Smooth muscle cell (in vitro differentiated cells): ENCODE results near the gene C1orf35. TPM values are rescaled to one million over a fixed set of nuclear protein-coding genes. Genes with fewer than 3 reads are reported as not detected.

Experiments
- DNase-seq: peaks from one replicate; lab custom pipeline; 2025; ENCODE audit not compliant: unreplicated experiment; lab: John Stamatoyannopoulos, UW
- H2AFZ ChIP-seq: fragments of 200-600 bp; sonication (generic); 2 replicates; pipeline ENCODE4 v1.6.0; 2016; ENCODE audit warnings: antibody characterized with exemption, low read depth, mild to moderate bottlenecking
- H3F3A ChIP-seq: fragments of 200-600 bp; sonication (generic); 2 replicates; pipeline ENCODE4 v1.6.0; 2017; ENCODE audit warnings: antibody characterized with exemption, low read depth
- H3K27ac ChIP-seq: fragments of 200-600 bp; sonication (generic); 2 replicates; pipeline ENCODE4 v1.5.1; 2016; ENCODE audit warnings: low read depth, mild to moderate bottlenecking
- H3K27me3 ChIP-seq: fragments of 200-600 bp; sonication (generic); 2 replicates; pipeline ENCODE4 v1.6.1; 2016; ENCODE audit warnings: low read depth, mild to moderate bottlenecking
- H3K36me3 ChIP-seq: fragments of 200-600 bp; sonication (generic); 2 replicates; pipeline ENCODE4 v1.5.1; 2016; ENCODE audit warnings: low read depth
- H3K4me1 ChIP-seq: fragments of 200-600 bp; sonication (generic); 2 replicates; pipeline ENCODE4 v1.5.1; 2016; ENCODE audit warnings: low read depth
- H3K4me2 ChIP-seq: fragments of 200-600 bp; sonication (generic); 2 replicates; pipeline ENCODE4 v1.6.0; 2016; ENCODE audit warnings: mild to moderate bottlenecking
- H3K4me3 ChIP-seq: fragments of 200-600 bp; sonication (generic); 2 replicates; pipeline ENCODE4 v1.5.1; 2016; ENCODE audit warnings: mild to moderate bottlenecking
- H3K79me2 ChIP-seq: fragments of 200-600 bp; sonication (generic); 2 replicates; pipeline ENCODE4 v1.6.0; 2016; ENCODE audit warnings: low read depth, mild to moderate bottlenecking
- H3K9ac ChIP-seq: fragments of 200-600 bp; sonication (generic); 2 replicates; pipeline ENCODE4 v1.6.0; 2016; ENCODE audit warnings: low read depth
- H3K9me3 ChIP-seq: fragments of 200-600 bp; sonication (generic); replicated peaks from 2 replicates; pipeline ENCODE4 v1.5.1; 2016; ENCODE audit warnings: low read depth
- H4K20me1 ChIP-seq: fragments of 200-600 bp; sonication (generic); 2 replicates; pipeline ENCODE4 v1.6.0; 2016; ENCODE audit warnings: low read depth
- WGBS: methylation state at CpG from one replicate; pipeline ENCODE4 v1.1.7; 2016; ENCODE audit warnings: low lambda C conversion rate; 5-methylcytosine and 5-hydroxymethylcytosine counted together
- polyA plus RNA-seq: library from polyadenylated mRNA; unstranded; fragments of >200 nt; fragmentation: Nextera tagmentation; extraction: Ambion mirVana; gene quantifications from 2 replicates; pipeline ENCODE4 v1.2.1, GENCODE V29; 2016
- total RNA-seq: library from RNA; depleted of rRNA; stranded (reverse); fragments of >200 nt; gene quantifications from 2 replicates; pipeline ENCODE4 v1.2.3, GENCODE V29; 2014
- TF ChIP-seq, protein P1 (sequence below): fragments of 200-600 bp; sonication (generic); IDR thresholded peaks from 2 replicates; pipeline ENCODE4 v1.5.1; 2017; ENCODE audit warnings: borderline replicate concordance, mild to moderate bottlenecking, antibody characterized with exemption; ENCODE audit not compliant: insufficient read depth, poor library complexity, severe bottlenecking

Gene C1orf35
- total and polyA plus RNA-seq, 2 experiments from 2014 or later, result 7.6 to 18.7 TPM

DNA sequence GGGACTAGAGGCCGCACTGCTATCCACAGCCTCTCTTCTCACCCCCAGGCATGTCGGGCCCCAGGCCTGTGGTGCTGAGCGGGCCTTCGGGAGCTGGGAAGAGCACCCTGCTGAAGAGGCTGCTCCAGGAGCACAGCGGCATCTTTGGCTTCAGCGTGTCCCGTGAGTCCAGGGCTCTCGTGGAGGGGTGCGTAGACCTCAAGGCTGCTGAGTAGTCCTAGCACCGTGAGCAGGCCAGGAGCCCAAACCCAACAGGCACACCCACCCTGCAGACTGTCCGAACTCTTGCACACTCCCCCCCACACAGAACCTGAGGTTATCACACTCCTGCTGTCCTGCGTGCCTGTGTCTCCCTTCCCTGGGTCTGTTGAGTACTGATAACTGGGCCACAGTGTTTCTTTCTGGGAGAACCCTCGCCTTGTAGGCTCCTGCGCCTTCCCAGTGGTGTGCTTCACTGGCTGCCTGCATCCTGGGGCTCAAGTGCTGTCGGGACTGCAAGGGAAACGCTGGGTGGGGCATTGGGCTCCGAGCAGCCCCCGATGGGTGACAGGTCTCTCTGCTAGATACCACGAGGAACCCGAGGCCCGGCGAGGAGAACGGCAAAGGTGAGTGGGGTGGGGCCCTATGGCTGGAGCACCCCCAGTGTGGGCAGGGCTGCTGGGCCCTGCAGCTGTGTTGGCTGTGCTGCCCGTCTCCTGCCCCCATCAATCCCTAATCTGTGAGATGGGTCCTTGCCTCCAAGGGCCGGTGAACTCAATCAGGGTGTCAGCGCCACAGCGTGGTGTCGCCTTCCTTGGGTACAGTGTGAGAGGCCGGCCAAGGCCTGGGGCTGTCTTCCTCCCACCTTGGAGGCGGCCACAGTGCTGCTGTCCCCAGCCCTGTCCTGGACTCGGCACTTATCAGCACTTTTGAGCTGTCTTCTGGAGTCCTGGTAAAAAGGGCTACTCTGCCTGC, 42.6 kb upstream of the C1orf35 start:
- Histone ChIP-seq H3F3A (no peaks in the 10 kb centered on the region), H3K4me3 (no peak overlapping the region), H3K4me2 (no peak overlapping the region), H3K9ac (no peak overlapping the region), H4K20me1 (peaks cover 94% of the 10 kb centered on the region), H3K79me2 (peaks cover 51% of the 10 kb centered on the region), H2AFZ (no peak overlapping the region), H3K27ac (no peak overlapping the region), H3K27me3 (no peaks in the 10 kb centered on the region), H3K4me1 (peaks cover 19% of the 10 kb centered on the region), H3K36me3 (no peaks in the 10 kb centered on the region), H3K9me3 (no peaks in the 10 kb centered on the region)
- DNase-seq, result no peak
- TF ChIP-seq, protein P1, sequence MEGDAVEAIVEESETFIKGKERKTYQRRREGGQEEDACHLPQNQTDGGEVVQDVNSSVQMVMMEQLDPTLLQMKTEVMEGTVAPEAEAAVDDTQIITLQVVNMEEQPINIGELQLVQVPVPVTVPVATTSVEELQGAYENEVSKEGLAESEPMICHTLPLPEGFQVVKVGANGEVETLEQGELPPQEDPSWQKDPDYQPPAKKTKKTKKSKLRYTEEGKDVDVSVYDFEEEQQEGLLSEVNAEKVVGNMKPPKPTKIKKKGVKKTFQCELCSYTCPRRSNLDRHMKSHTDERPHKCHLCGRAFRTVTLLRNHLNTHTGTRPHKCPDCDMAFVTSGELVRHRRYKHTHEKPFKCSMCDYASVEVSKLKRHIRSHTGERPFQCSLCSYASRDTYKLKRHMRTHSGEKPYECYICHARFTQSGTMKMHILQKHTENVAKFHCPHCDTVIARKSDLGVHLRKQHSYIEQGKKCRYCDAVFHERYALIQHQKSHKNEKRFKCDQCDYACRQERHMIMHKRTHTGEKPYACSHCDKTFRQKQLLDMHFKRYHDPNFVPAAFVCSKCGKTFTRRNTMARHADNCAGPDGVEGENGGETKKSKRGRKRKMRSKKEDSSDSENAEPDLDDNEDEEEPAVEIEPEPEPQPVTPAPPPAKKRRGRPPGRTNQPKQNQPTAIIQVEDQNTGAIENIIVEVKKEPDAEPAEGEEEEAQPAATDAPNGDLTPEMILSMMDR, result no peak
- WGBS, result 97% methylated on average over 31 of the region's 31 CpGs

DNA sequence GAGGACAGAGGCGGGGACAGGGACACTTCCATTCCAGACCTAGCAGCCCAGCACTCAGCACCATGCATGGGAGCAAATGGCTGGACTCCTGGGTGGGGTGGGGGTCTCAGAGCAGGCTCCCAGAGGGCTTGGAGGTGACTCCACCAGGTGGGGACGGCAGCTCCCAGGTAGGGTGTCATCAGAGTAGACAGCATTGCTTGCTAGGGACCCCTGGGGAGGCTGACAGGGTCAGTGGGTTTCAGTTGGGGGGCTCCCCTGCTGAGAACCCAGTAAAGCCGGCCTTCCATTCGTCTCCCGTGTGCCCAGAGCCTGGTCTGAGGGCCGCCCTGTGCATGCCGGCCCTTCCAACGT, 41.8 kb upstream of the C1orf35 start:
- no peak for DNase-seq
- 98% methylated on average over 7 of the region's 8 CpGs for WGBS
- peaks cover 20% of the 10 kb centered on the region for H3K4me1 ChIP-seq
- no peak overlapping the region for H3K4me2 ChIP-seq
- H3F3A ChIP-seq, result no peaks in the 10 kb centered on the region
- peaks cover 94% of the 10 kb centered on the region for H4K20me1 ChIP-seq
- no peak overlapping the region for H3K4me3 ChIP-seq
- no peak overlapping the region for H2AFZ ChIP-seq
- peaks cover 56% of the 10 kb centered on the region for H3K79me2 ChIP-seq
- no peak overlapping the region for H3K9ac ChIP-seq
- TF ChIP-seq, protein P1, result no peak
- no peaks in the 10 kb centered on the region for H3K9me3 ChIP-seq
- H3K36me3 ChIP-seq, result no peaks in the 10 kb centered on the region
- H3K27ac ChIP-seq, result no peak overlapping the region
- H3K27me3 ChIP-seq, result no peaks in the 10 kb centered on the region

DNA sequence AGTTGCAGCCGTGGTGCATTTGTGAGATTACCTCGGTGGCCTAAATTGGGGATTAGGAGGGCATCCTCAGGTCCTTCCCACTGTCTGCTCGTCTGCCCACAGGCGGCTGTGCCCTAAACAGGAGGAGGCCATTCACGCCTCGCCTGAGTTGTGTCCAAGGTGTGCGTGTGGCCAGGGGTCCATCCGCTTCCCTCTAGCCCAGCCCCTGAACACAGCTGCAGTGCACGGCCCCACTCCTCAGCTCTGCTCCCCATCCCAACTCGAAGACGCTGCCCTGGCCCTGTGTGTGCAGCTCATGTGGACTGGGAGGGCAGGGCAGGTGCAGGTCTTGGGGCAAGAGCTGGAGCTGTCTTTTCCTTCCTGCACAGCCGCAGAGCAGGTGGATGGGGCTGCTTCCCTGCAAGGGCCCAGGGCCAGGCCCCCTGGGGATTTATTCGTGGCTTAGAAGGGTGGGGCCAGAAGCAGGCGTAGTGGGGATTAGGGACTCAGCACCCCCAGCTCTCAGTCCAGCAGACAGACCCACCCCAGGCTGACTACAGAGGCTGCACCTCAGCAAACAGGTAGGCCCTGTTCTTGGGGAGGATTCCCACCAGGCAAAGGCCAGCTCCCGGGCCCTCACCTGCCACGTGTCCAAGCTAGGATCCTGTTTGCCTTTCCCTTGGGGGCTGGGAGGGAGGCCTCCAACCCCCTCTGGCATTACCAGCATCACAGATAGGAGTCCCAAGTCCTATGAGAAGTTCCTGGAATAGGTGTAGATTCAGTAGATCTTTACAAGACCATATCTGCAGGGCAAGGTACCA, 41.3 kb upstream of the C1orf35 start:
- no peak overlapping the region for H3K4me3 ChIP-seq
- H3K27ac ChIP-seq, result no peak overlapping the region
- H3K27me3 ChIP-seq, result no peaks in the 10 kb centered on the region
- H3F3A ChIP-seq, result no peaks in the 10 kb centered on the region
- H4K20me1 ChIP-seq, result peaks cover 89% of the 10 kb centered on the region
- H3K36me3 ChIP-seq, result no peaks in the 10 kb centered on the region
- TF ChIP-seq, protein P1, result no peak
- H3K4me2 ChIP-seq, result no peak overlapping the region
- H3K4me1 ChIP-seq, result peaks cover 16% of the 10 kb centered on the region
- DNase-seq, result no peak
- no peak overlapping the region for H3K9ac ChIP-seq
- H3K79me2 ChIP-seq, result peaks cover 56% of the 10 kb centered on the region
- H3K9me3 ChIP-seq, result no peaks in the 10 kb centered on the region
- 90% methylated on average over 16 of the region's 16 CpGs for WGBS
- H2AFZ ChIP-seq, result no peak overlapping the region
